ENCODE data around the gene C16orf87.

Gene C16orf87

GRCh38 chr16:46853713-46854443 lies 22.9 kb upstream of the C16orf87 start:
- peaks cover 8% of the 10 kb centered on the region for H3F3A ChIP-seq (ENCODE audit: control insufficient read depth, insufficient read depth)
- TF ChIP-seq, protein P1, sequence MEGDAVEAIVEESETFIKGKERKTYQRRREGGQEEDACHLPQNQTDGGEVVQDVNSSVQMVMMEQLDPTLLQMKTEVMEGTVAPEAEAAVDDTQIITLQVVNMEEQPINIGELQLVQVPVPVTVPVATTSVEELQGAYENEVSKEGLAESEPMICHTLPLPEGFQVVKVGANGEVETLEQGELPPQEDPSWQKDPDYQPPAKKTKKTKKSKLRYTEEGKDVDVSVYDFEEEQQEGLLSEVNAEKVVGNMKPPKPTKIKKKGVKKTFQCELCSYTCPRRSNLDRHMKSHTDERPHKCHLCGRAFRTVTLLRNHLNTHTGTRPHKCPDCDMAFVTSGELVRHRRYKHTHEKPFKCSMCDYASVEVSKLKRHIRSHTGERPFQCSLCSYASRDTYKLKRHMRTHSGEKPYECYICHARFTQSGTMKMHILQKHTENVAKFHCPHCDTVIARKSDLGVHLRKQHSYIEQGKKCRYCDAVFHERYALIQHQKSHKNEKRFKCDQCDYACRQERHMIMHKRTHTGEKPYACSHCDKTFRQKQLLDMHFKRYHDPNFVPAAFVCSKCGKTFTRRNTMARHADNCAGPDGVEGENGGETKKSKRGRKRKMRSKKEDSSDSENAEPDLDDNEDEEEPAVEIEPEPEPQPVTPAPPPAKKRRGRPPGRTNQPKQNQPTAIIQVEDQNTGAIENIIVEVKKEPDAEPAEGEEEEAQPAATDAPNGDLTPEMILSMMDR (IDR thresholded peaks at IDR 0.05; ENCODE audit: low read depth, low read length, poor library complexity, severe bottlenecking), result peak; percentile 90
- no peak for TF ChIP-seq EZH2phosphoT487 (IDR thresholded peaks at IDR 0.05; ENCODE audit: borderline replicate concordance, low read length)
- no peaks in the 10 kb centered on the region for H3K79me2 ChIP-seq (ENCODE audit: control insufficient read depth, low read length)
- no peaks in the 10 kb centered on the region for H3K9me3 ChIP-seq (ENCODE audit: control insufficient read depth, insufficient read depth, low read length)
- no peaks in the 10 kb centered on the region for H3K9me2 ChIP-seq (replicated peaks; ENCODE audit: control insufficient read depth, low read length)
- no peaks in the 10 kb centered on the region for H3K36me3 ChIP-seq (ENCODE audit: control insufficient read depth, low read length)
- H3K27me3 ChIP-seq (ENCODE audit: control insufficient read depth, low read length), result no peaks in the 10 kb centered on the region
- H3K4me3 ChIP-seq (ENCODE audit: low read length), result no peak overlapping the region
- H3K4me2 ChIP-seq (ENCODE audit: low read length), result no peak overlapping the region
- H3K27ac ChIP-seq (ENCODE audit: low read depth, low read length), result no peak overlapping the region
- H4K20me1 ChIP-seq (ENCODE audit: control insufficient read depth, insufficient read depth, low read depth, low read length), result no peaks in the 10 kb centered on the region
- H3K4me1 ChIP-seq (ENCODE audit: control insufficient read depth, low read length), result peaks cover 56% of the 10 kb centered on the region

- Histone ChIP-seq H3K36me3 (ENCODE audit: control insufficient read depth, low read length) (no peaks in the 10 kb centered on the region), H3K79me2 (ENCODE audit: control insufficient read depth, low read length) (no peaks in the 10 kb centered on the region), H3K27ac (ENCODE audit: low read depth, low read length) (peak overlapping the region; percentile 86), H3K9me3 (ENCODE audit: control insufficient read depth, insufficient read depth, low read length) (no peaks in the 10 kb centered on the region), H3K4me2 (ENCODE audit: low read length) (peak overlapping the region; percentile 95), H3F3A (ENCODE audit: control insufficient read depth, insufficient read depth) (peaks cover 8% of the 10 kb centered on the region), H3K4me3 (ENCODE audit: low read length) (0 out of 2 replicates have a peak overlapping the region, but pooled peaks have one; percentile 70), H4K20me1 (ENCODE audit: control insufficient read depth, insufficient read depth, low read depth, low read length) (no peaks in the 10 kb centered on the region), H3K4me1 (ENCODE audit: control insufficient read depth, low read length) (peaks cover 48% of the 10 kb centered on the region), H3K9me2 (replicated peaks; ENCODE audit: control insufficient read depth, low read length) (no peaks in the 10 kb centered on the region), H3K27me3 (ENCODE audit: control insufficient read depth, low read length) (no peaks in the 10 kb centered on the region)
- TF ChIP-seq, protein P1 (IDR thresholded peaks at IDR 0.05; ENCODE audit: low read depth, low read length, poor library complexity, severe bottlenecking), result no peak
- no peak for TF ChIP-seq EZH2phosphoT487 (IDR thresholded peaks at IDR 0.05; ENCODE audit: borderline replicate concordance, low read length)
These were observed 21.1 kb upstream of the C16orf87 start for GRCh38 chr16:46852130-46852529.

- Histone ChIP-seq H3K27ac (ENCODE audit: low read depth, low read length) (peak overlapping the region; percentile 86), H3K4me2 (ENCODE audit: low read length) (peak overlapping the region; percentile 95), H3F3A (ENCODE audit: control insufficient read depth, insufficient read depth) (peaks cover 8% of the 10 kb centered on the region), H3K79me2 (ENCODE audit: control insufficient read depth, low read length) (no peaks in the 10 kb centered on the region), H3K27me3 (ENCODE audit: control insufficient read depth, low read length) (no peaks in the 10 kb centered on the region), H3K4me1 (ENCODE audit: control insufficient read depth, low read length) (peaks cover 44% of the 10 kb centered on the region), H3K9me3 (ENCODE audit: control insufficient read depth, insufficient read depth, low read length) (no peaks in the 10 kb centered on the region), H3K4me3 (ENCODE audit: low read length) (peak overlapping the region; percentile 70), H3K36me3 (ENCODE audit: control insufficient read depth, low read length) (no peaks in the 10 kb centered on the region), H3K9me2 (replicated peaks; ENCODE audit: control insufficient read depth, low read length) (no peaks in the 10 kb centered on the region), H4K20me1 (ENCODE audit: control insufficient read depth, insufficient read depth, low read depth, low read length) (no peaks in the 10 kb centered on the region)
- no peak for TF ChIP-seq EZH2phosphoT487 (IDR thresholded peaks at IDR 0.05; ENCODE audit: borderline replicate concordance, low read length)
- TF ChIP-seq, protein P1 (IDR thresholded peaks at IDR 0.05; ENCODE audit: low read depth, low read length, poor library complexity, severe bottlenecking), result no peak
These were observed 19.9 kb upstream of the C16orf87 start for GRCh38 chr16:46850619-46851555.

All from DOHH2 (cell line).